Stimulated activated naive B cell treated with anti-CD40 and anti-IgM and Interleukin-4, amounts not matched to agents 10 μg/mL and 1 μg/mL and 100 μg/mL, for 72 hours (primary cell): ENCODE results near the gene ASB1.

Experiments used
- ATAC-seq, 2 donors: fragments of 150-1000 bp; cut with Tn5 transposase; replicated peaks; 2 replicates each; pipeline ENCODE4 v1.10.0; 2021; ENCODE audit warnings: moderate library complexity in 1 of 2
- DNase-seq: peaks from one replicate; pipeline ENCODE4 v3.0.0; 2021
- H3K27ac Mint-ChIP-seq: one replicate; pipeline ENCODE4 v1.8.0; 2022; ENCODE audit warnings: mild to moderate bottlenecking, mixed read lengths
- H3K27me3 Mint-ChIP-seq, 2 donors: one replicate each; pipeline ENCODE4 v1.8.0; 2022; ENCODE audit warnings: mixed read lengths in 2 of 2
- H3K36me3 Mint-ChIP-seq, 2 donors: one replicate each; pipeline ENCODE4 v1.8.0; 2022; ENCODE audit warnings: mixed read lengths in 2 of 2, mild to moderate bottlenecking in 1 of 2
- H3K4me1 Mint-ChIP-seq, 2 donors: one replicate each; pipeline ENCODE4 v1.8.0; 2022; ENCODE audit warnings: mixed read lengths in 2 of 2, mild to moderate bottlenecking in 1 of 2
- H3K4me3 Mint-ChIP-seq, 2 donors: one replicate each; pipeline ENCODE4 v1.8.0; 2022; ENCODE audit warnings: mild to moderate bottlenecking in 2 of 2, mixed read lengths in 2 of 2, moderate library complexity in 1 of 2
- H3K9me3 Mint-ChIP-seq, 2 donors: one replicate each; pipeline ENCODE4 v1.8.0; 2022; ENCODE audit warnings: mixed read lengths in 2 of 2, mild to moderate bottlenecking in 1 of 2

The ASB1 gene, protein sequence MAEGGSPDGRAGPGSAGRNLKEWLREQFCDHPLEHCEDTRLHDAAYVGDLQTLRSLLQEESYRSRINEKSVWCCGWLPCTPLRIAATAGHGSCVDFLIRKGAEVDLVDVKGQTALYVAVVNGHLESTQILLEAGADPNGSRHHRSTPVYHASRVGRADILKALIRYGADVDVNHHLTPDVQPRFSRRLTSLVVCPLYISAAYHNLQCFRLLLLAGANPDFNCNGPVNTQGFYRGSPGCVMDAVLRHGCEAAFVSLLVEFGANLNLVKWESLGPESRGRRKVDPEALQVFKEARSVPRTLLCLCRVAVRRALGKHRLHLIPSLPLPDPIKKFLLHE

DNA sequence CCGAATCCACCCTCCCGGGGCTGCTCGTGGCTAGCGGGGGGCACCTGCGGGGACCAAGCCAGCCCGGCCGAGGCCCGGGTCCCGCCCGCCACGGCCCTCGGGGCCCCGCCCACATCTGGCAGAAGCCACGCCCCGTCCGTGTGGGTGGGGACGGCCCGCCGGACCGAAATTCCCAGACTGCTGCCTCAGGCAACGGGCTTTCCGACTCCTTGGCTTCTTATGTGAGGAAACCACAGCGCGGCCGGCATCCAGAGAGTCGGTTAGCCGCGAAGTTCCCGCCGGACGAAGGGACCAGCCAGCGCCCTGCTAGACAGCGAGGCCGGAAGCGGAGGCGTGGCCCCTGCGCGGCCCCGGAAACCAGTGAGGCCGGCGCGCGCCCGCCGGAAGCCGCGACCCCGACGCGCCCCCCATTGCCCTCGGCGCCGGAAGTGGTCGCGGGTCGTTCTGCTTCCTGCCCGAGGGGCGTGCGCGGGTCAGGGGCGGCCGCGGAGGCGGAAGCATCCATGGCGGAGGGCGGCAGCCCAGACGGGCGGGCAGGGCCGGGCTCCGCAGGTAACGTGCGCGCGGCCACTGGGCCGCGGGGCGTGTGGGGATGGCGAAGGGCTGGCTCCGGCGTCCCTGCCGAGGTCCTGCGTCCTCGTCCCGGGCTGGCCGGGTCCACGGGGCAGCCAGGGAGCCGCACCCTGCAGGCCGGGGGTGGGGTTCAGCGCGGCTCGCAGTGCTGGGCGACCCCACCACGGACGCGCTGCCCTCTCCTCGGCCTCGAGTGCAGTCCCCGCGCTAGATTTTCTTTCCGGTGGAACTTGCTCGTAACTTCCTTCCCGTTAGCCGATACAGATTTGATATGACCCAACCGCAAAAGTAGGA lies at the start of gene ASB1:
ASB1 (plus strand) TSS at position 360 of the 867 bp plus-strand sequence; CDS start at position 504, 144 bp downstream.
- Mint-ChIP-seq H3K27me3 (peaks cover 0 to 5% of the 10 kb centered on the region in 2 donors), H3K27ac (peak within 1 kb of the TSS; percentile 95)

DNA sequence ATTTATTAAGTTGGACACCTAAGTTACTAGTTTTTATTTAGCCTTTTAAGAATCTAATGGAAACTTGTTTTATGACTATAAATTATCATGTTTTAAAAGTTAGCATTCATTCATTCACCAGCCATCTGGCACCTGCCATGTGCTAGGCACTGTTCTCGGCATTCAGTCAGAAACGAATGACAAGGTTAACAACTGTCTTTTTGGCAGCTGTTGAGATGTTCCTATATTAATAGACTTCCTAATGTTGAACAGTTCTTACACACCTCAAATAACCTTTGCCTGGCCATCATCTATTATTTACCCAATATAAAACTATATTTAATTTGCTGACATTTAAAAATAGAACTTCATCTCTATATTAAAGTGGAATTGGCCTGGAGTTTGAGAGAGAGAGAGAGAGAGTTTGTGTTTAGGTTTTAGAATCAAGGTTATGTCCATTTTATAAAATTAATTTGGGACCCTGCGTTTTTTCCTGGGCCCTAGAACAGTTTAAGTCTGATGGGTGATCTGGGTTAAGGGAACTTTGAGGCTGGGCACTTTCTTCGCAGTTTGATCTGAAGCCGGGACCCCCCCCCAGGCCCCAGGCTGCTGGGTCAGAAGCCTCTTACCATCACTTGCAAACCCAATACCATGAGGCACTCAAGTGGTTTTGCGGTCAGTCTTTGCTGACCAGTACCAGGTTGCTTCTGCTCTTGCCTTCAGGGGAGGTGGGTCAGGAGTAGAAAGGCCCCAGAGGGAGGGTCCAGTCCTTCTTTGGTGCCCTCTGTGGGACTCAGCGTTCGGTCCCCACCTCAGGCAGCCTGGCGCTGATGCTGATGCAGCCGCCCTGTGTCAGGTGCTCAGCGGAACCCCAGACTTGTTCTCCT lies 48.3 kb upstream of the ASB1 start:
- Mint-ChIP-seq H3K27ac (no peak overlapping the region), H3K4me3 (no peak overlapping the region), H3K36me3 (peaks cover 26 to 41% of the 10 kb centered on the region in 2 donors), H3K9me3 (peaks cover 0 to 5% of the 10 kb centered on the region in 2 donors), H3K27me3 (no peaks in the 10 kb centered on the region), H3K4me1 (peaks cover 4 to 16% of the 10 kb centered on the region in 2 donors)
- DNase-seq = no peak
- ATAC-seq = no peak

More for the DNA sequence above, at the start of gene ASB1:
- DNase-seq = peak; percentile 76
- peak; percentile 84 to 89 for ATAC-seq
- Mint-ChIP-seq H3K4me1 (peaks cover 23 to 33% of the 10 kb centered on the region in 2 donors), H3K36me3 (peaks cover 14 to 25% of the 10 kb centered on the region in 2 donors), H3K9me3 (no peaks in the 10 kb centered on the region), H3K4me3 (peak within 1 kb of the TSS; percentile 91 to 94)

DNA sequence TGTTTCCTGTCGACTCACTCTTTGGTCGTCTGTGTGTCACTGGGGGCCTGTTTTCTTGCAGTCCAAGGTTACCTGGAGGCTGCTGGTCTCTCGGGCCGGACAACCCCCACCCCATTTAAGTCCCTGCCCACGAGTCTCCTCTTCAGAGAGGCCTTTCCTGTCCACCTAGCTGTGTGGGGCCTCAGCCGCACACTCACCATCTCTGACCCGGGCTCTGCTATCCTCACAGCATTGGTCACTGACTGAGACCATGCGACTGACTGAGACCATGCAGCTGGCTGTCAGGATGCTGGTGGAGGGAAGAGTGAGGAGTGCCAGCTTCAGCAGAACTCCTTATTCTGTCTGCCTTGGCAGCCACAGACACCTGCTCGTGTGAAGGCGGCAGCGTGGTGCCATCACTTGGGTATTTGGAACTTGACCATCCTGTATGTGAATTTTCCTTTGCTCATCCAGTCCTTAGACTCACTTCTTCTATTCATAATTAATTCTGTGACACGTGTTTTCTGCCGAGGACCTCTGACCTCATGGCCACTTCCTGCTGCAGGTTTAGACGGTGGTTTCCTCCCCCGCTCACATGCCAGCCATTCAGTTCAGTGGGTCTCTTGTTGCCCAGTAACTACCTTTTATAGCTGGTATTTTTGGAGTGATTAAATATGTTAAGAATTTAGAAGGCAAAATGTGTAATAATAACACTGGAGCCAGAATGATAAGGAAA lies 47.5 kb upstream of the ASB1 start:
- H3K27me3 Mint-ChIP-seq = no peaks in the 10 kb centered on the region
- peak overlapping the region; percentile 44 for H3K27ac Mint-ChIP-seq
- H3K4me1 Mint-ChIP-seq = peaks cover 7 to 16% of the 10 kb centered on the region in 2 donors
- peaks cover 0 to 6% of the 10 kb centered on the region in 2 donors for H3K9me3 Mint-ChIP-seq
- DNase-seq (no peak), ATAC-seq (peak; percentile 53 to 61)
- peaks cover 27 to 40% of the 10 kb centered on the region in 2 donors for H3K36me3 Mint-ChIP-seq
- no peak overlapping the region for H3K4me3 Mint-ChIP-seq

DNA sequence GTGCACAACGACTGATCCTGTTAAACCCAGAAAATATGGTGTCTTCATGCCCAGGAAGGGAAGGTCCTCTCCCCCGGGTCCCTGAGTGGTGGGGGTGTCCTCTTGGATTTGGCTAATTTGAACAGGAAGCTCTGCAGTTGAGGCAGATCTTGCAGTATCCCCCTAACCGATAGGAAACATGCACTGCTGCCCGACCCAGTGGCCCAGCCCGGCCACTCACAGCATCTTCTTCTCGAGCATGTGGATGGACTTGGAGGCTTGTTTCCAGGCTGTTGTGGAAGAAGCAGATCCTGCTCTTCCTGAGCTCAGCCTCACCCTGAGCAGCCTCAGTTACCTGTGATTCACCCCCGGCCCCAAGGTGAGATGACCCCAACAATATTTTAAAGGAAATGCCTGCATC lies 46.4 kb upstream of the ASB1 start:
- Mint-ChIP-seq H3K9me3 (peaks cover 0 to 6% of the 10 kb centered on the region in 2 donors), H3K4me3 (no peak overlapping the region), H3K36me3 (peaks cover 27 to 40% of the 10 kb centered on the region in 2 donors), H3K4me1 (peaks cover 7 to 16% of the 10 kb centered on the region in 2 donors), H3K27me3 (no peaks in the 10 kb centered on the region), H3K27ac (no peak overlapping the region)
- ATAC-seq (no peak), DNase-seq (no peak)

DNA sequence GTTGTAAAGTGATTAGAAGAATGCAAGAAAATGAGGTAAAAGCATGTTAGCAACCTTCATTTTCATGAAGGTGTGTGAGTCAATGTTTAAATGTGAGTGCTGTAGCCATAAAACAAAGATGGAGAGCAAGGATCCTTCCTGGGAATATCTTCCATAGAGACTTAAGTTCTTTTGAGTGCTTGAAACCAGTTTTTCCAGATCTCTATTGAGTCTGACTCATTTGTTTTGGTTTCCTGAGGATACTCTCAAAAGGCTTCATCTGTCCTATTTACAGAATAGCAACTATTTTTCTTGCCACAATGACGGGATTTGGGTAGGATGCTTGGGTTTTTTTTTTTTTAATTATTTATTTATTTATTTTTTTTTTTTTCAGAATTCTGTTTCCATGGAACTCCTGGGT lies 45.9 kb upstream of the ASB1 start:
- H3K4me3 Mint-ChIP-seq = no peak overlapping the region
- peaks cover 27 to 40% of the 10 kb centered on the region in 2 donors for H3K36me3 Mint-ChIP-seq
- H3K9me3 Mint-ChIP-seq = peaks cover 0 to 6% of the 10 kb centered on the region in 2 donors
- H3K27me3 Mint-ChIP-seq = no peaks in the 10 kb centered on the region
- no peak for ATAC-seq
- no peak for DNase-seq
- no peak overlapping the region for H3K27ac Mint-ChIP-seq
- peaks cover 7 to 16% of the 10 kb centered on the region in 2 donors for H3K4me1 Mint-ChIP-seq

DNA sequence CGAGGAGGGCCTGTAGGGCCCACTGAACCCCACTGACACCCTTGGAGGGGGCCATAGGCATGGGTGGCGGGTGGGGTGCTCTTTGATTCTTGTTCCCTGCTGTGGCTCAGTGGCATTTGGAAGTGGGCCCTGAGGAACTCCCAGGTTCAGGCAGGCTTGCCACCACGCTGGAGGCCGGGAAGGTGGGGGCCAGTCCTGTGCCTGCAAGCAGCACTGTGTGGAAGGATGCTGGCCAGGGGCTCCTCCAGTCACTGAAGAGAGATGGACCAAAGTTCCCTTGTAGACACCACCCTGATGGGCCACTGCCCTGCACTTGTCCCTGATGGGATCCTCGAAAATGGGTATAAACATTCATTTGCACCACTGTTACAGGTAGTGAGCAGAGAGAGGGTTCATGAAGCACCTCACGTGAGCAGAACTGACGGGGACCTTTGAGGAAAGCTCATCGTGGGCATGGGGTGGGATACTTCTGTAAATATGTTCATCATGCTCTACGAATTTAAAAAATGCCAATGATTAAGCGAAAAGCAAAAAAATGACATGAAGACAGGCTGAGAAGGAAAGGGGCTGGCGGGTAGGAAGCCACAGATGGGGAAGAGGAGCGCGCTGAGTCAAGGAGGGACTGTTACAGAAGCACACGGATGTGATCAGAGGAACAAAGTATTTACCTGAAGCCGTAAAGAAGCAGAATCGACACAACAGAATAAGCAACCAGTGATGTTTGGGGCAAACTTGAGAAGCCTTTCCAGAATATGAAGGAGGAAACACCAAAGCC lies 45.2 kb upstream of the ASB1 start:
- no peak for ATAC-seq
- no peak for DNase-seq
- H3K9me3 Mint-ChIP-seq = peaks cover 0 to 6% of the 10 kb centered on the region in 2 donors
- no peak overlapping the region for H3K4me3 Mint-ChIP-seq
- no peaks in the 10 kb centered on the region for H3K27me3 Mint-ChIP-seq
- H3K36me3 Mint-ChIP-seq = peaks cover 27 to 40% of the 10 kb centered on the region in 2 donors
- H3K4me1 Mint-ChIP-seq = peaks cover 7 to 16% of the 10 kb centered on the region in 2 donors
- H3K27ac Mint-ChIP-seq = no peak overlapping the region

DNA sequence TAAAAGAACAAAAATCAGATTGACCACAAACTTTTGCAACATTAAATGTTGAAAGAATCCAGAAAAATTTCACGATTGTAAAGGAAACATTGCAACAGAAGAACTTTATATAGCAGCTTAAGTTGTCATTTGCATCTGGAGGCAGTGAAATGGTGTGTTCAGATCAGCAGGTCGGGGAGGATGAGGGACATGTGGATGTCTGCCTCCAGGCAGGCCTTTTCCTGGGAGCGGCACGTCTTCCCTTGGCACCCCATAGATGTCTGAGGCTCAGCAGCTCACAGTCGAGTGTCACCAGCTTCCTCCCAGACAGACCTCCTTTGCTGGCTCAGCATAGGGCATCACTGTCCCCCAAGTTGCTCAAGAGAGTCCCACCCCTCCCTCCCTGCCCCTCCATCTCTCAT lies 44.3 kb upstream of the ASB1 start:
- H3K4me3 Mint-ChIP-seq = no peak overlapping the region
- H3K36me3 Mint-ChIP-seq = peaks cover 27 to 40% of the 10 kb centered on the region in 2 donors
- H3K27me3 Mint-ChIP-seq = no peaks in the 10 kb centered on the region
- peaks cover 0 to 6% of the 10 kb centered on the region in 2 donors for H3K9me3 Mint-ChIP-seq
- no peak overlapping the region for H3K27ac Mint-ChIP-seq
- no peak for DNase-seq
- peaks cover 4 to 8% of the 10 kb centered on the region in 2 donors for H3K4me1 Mint-ChIP-seq
- ATAC-seq = no peak

DNA sequence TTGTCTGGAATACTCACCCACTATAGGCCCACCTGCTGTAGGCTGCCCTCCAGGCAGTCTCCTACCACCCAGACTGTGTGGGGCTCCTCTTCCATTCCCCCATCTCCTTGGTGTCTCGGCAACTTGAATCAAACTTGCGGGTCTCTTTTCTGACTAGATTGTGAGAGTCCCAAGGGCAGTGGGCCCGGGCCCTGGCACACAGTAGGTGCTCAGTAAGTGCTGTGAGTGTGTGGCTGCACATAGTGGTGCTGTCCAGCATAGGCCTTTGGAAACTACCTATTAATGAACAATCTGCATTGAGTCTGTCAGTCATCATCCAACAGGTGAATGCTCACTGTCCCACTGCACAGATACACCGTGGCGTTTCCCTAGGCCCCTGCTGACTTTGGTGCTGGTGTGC lies 43.6 kb upstream of the ASB1 start:
- ATAC-seq (no peak), DNase-seq (no peak)
- Mint-ChIP-seq H3K27me3 (no peaks in the 10 kb centered on the region), H3K4me3 (no peak overlapping the region), H3K36me3 (peaks cover 27 to 40% of the 10 kb centered on the region in 2 donors), H3K4me1 (peaks cover 4 to 8% of the 10 kb centered on the region in 2 donors), H3K9me3 (peaks cover 0 to 6% of the 10 kb centered on the region in 2 donors), H3K27ac (no peak overlapping the region)

DNA sequence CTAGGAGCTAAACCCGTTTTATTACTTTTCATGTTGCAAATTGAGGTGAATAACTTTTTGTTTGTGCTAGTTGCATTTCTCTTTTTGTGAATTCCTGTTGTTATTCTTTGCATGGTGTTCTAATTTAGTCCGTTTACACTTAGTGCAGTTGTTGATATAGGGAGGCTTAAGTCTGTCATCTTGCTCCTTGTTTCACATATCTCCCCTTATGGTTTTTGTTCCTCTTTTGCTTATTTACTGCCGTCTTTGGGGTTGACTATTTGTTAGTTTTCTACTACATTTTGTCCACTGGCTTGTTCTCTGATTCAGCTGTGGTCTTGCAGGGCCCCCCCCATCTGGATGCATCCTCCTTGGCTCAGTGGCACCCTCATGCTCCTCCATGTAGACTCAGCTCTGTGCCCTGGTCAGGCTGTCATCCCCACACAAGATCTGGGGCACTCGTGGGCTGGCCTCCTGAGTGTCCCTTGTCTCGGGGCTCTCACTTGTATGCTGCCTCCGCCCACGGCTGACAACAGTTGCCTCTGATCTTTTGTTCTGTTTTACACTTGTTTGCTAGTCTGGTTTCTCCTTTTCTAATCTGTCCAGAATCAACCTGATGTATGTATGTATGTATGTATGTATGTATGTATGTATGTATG lies 42.9 kb upstream of the ASB1 start:
- no peak for ATAC-seq
- Mint-ChIP-seq H3K9me3 (peaks cover 0 to 6% of the 10 kb centered on the region in 2 donors), H3K4me3 (no peak overlapping the region)

DNA sequence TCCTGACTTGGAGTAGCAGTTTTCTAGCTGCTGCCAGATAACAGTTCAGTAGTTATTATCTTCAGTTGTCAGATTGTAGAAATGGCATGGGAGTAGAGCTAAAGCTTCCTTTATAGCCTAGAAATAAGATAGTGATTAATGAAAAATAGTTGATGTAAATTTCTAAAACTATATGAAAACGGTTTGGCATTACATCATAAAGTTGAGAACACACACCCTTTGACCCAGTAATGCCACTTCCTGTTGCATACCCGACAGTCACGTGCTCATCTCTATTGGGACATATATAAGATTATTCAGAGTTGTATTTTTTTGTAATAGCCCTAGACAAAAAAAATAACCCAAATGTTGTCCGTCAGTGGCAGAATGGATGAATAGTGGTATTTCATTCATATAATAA lies 39.4 kb upstream of the ASB1 start:
- H3K27ac Mint-ChIP-seq = no peak overlapping the region
- DNase-seq = no peak
- no peaks in the 10 kb centered on the region for H3K27me3 Mint-ChIP-seq
- no peak overlapping the region for H3K4me3 Mint-ChIP-seq
- H3K4me1 Mint-ChIP-seq = peaks cover 0 to 4% of the 10 kb centered on the region in 2 donors
- peaks cover 13 to 15% of the 10 kb centered on the region in 2 donors for H3K36me3 Mint-ChIP-seq
- no peak for ATAC-seq
- peaks cover 0 to 6% of the 10 kb centered on the region in 2 donors for H3K9me3 Mint-ChIP-seq

More for the DNA sequence above, 42.9 kb upstream of the ASB1 start:
- Mint-ChIP-seq H3K4me1 (peaks cover 4 to 8% of the 10 kb centered on the region in 2 donors), H3K27ac (no peak overlapping the region), H3K36me3 (peaks cover 27 to 40% of the 10 kb centered on the region in 2 donors), H3K27me3 (no peaks in the 10 kb centered on the region)
- no peak for DNase-seq

DNA sequence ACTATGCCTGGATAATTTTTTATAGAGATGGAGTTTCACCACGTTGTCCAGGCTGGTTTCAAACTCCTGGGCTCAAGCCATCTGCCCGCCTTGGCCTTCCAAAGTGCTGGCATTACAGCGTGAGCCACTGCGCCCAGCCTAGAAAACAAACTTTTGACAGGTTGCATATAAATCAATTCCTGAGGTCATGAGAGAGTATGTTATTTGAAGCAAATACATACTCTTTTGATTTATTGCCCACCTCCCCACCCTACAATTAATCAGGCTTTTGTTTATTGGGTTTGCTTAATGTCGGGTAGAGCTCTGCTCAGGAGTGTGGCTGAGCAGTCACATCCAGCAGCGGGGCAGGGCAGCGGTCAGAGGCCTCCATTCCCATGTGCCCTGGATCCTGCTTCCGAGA lies 37.9 kb upstream of the ASB1 start:
- H3K4me1 Mint-ChIP-seq = peaks cover 0 to 3% of the 10 kb centered on the region in 2 donors
- H3K9me3 Mint-ChIP-seq = peaks cover 0 to 4% of the 10 kb centered on the region in 2 donors
- no peak for DNase-seq
- ATAC-seq = no peak
- H3K36me3 Mint-ChIP-seq = peaks cover 4% of the 10 kb centered on the region in 2 donors
- no peaks in the 10 kb centered on the region for H3K27me3 Mint-ChIP-seq
- H3K4me3 Mint-ChIP-seq = no peak overlapping the region
- H3K27ac Mint-ChIP-seq = no peak overlapping the region

DNA sequence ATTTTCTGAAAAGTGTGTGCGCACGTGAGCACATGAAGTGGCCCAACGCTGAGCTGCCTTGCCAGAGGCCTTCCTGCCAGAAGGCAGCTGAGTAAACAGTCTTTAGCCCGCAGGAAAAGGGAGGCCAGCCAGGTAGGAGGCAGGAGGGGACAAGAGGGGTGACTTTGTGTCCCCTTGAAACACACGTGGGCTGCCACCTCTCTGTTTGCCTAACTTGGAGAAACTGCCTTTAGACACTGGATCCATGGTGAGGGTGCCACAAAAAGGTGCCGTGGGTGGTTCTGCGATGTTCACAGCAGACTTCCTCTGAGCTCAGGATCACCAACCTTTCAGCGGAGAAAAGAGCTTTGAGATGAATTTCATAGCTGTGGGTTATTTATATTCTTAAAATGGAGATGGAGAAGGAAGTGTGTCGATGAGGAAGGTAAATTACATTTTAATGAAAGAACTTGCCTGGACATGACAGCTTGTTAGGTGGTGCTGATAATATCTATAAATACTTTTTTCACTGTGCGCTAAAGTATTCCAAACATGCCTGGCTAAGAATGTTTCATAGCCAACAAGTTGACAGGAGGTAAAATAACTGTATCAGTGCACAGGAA lies 36.6 kb upstream of the ASB1 start:
- no peak for ATAC-seq
- Mint-ChIP-seq H3K27me3 (no peaks in the 10 kb centered on the region), H3K4me1 (no peaks in the 10 kb centered on the region), H3K27ac (no peak overlapping the region), H3K36me3 (peaks cover 0 to 3% of the 10 kb centered on the region in 2 donors), H3K4me3 (no peak overlapping the region), H3K9me3 (no peaks in the 10 kb centered on the region)
- no peak for DNase-seq
